Measurements from ENCODE around the gene MOB2.

MOB2 gene

DNA sequence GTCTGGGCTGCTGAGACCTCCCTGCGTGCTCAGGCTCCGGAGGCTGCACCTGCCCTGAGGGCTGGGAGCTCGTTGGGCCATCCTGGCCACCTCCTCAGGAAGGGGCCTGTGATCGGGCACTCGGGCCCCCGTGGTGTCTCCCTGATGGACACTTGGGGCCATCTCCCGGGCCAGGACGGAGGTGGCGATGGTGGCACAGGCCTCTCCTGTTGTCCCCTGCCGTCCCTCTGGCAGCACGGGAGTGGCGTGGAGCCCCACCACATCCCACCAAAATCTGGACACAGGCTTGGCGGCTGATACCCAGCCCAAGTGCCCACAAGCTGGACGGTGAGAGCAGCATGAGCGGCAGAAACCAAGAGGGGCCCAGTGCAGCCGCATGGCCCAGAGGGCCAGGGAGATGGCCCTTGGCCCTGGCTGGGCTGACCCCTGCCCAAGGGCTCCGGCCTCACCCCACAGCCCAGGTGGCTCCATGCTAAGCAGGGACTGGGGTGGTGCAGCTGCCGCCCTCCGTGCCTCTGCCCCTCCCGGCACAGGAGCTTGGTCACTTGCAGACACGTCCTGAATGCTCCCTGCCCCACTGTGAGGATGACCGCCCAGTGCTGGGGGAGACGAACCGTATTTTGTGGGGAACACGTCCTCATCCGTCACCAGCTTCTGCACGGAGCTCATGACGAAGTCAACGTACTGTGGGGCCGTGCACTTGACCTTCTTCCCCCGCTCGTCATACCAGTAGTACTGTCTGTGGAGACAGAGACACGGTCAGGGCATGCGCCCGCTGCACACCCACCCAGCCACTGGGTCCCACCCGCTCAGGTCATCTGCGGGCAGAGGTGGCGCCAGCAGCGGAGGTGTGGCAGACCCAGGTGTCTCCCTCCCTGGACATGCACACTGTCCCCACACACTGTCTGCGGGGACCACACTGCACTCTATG is 15.6 kb downstream of the MOB2 start:
- DNase-seq: no peak
- no peak for ATAC-seq

DNA sequence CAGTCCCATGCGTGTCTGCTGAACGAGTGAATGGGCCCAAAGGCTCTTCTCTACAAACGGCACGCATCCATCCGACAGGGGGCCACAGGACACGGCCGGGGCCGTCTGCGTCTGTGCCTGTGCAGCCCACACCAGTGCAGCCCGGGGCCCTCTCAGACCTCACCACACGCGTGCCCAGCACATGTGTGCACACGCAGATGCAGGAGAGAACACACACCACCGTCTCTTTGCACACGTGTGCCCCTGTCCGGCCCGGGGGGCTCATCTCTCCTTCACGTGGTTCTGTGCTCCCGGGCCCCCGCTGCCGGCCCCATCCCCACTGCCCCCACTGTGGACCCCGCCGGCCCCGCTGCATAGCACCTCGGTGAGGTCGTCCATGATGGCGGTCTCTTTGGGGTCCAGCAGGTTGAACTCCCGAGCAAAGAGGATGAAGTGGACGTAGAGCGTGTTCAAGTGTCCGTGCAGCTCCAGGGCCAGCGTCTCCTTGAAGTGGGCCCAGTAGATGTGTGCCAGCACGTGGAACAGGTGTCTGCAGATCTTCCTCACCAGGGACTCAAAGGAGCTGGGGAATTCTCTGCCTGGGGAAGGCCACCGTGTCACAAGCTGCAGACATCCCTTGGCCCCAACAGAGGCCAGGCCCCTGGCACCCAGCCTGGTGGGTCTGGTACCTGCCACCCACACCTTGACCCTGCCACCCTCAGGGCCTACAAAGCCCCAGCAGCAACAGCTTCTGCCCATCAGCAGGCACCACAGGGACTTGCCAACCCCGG is 16.5 kb downstream of the MOB2 start:
- no peak for DNase-seq

GRCh38 chr11:1469287-1469910 is 17.2 kb downstream of the MOB2 start:
- no peak for ATAC-seq
- DNase-seq: no peak

More for the DNA sequence above, 16.5 kb downstream of the MOB2 start:
- no peak for ATAC-seq

GRCh38 chr11:1468473-1469066 is 18.0 kb downstream of the MOB2 start:
- ATAC-seq: no peak
- no peak for DNase-seq

GRCh38 chr11:1468002-1468401 is 18.6 kb downstream of the MOB2 start:
- ATAC-seq (no peak), DNase-seq (no peak)

GRCh38 chr11:1467270-1467669 is 19.3 kb downstream of the MOB2 start:
- DNase-seq: no peak
- no peak for ATAC-seq

GRCh38 chr11:1466784-1467183 is 19.8 kb downstream of the MOB2 start:
- ATAC-seq (no peak), DNase-seq (no peak)

- DNase-seq: no peak
- no peak for ATAC-seq
Observed at GRCh38 chr11:1463056-1463455, 23.5 kb downstream of the MOB2 start.

DNA sequence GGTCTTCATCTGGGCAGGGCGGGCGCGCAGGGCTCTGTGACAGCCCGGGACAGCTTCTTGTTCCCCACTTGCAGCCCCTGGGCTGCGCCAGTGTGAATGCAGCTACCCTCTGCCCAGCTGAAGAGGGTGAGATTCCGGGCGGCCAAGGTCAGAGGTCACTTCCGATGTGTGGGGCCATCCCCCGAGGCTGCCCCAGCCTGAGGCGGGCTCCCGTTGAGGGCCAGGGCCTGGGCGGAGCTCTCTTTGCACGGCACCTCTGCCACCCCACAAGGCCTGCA is 23.9 kb downstream of the MOB2 start:
- ATAC-seq: no peak
- no peak for DNase-seq

GRCh38 chr11:1461826-1462697 is 24.5 kb downstream of the MOB2 start:
- ATAC-seq: no peak
- DNase-seq: no peak

DNA sequence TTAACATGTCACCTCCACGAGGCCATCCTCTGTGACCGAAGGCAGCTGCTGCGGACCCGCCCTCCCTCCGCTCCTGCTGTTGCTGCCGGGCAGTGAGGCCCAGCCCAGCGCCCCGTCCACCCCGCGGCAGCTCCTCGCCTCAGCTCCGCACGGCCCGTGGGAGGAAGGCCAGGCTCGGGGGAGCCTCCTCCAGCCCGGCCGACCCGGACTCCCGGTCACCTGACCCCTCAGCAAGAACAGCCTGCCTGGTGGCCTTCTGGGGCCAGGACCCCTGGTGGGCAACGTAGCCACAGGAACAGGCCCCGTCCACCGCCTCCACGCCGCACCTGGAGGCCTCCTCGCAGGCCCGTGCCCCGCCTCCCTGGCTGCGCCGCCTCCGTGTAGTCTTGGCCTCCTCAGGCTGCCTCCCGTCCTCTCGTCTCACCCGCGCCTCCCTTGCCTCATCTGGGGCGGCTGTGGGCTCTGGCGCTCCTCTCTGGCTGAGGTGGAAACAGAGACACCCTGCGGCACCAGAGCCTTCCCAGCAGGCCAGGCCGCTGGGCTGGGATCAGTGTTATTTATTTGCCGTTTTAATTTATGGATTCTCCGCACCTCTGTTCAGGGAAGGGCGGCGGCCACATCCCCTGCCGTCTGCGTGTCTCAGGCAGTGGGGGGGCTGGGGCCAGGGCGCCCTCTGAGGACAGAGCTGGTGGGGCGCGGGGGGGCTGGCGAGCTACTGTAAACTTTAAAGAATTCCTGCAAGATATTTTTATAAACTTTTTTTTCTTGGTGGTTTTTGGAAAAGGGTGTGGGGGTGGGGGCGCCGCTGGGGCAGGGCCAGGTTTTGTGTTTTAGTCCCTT is 25.4 kb downstream of the MOB2 start:
- no peak for ATAC-seq
- DNase-seq: no peak

GRCh38 chr11:1460396-1460985 is 26.1 kb downstream of the MOB2 start:
- ATAC-seq (no peak), DNase-seq (no peak)

DNA sequence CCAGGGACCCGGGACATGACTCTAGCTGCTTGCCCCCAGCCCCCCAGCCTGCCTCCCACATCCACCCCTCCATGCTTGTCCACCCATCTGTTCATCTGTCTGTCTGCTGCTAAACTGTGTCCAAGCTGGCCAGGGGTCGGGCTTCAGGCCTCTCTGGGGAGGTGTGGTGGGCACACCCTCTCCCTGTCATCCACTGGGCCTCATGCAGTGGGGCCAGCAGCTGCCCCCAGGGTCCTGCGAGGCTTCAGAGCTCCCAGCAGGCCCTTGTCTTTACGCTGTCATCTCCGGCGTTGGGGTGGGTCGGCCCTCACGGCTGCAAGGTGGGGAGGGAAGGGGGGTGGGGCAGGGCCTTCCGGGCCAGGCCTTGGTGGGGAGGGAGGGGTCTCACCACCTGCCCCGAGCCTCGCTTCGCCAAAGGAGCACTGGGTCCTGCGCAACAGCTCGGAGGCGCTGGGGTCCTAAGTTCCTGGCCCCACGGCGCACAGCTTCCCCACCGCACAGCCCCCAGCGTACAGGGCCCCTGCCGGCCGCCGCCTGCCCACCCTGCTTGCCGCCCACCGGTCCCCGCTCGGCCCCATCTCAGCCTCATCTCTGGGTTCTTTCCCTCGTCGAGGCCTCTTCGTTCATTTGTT is 26.7 kb downstream of the MOB2 start:
- ATAC-seq: no peak
- DNase-seq: no peak

GRCh38 chr11:1459219-1459575 is 27.4 kb downstream of the MOB2 start:
- no peak for ATAC-seq

GRCh38 chr11:1458340-1459218 is 28.0 kb downstream of the MOB2 start:
- peak; percentile 7 for ATAC-seq
- no peak for DNase-seq

More at GRCh38 chr11:1459219-1459575, 27.4 kb downstream of the MOB2 start:
- no peak for DNase-seq

- ATAC-seq: no peak
- no peak for DNase-seq
Observed at GRCh38 chr11:1457856-1458255, 28.7 kb downstream of the MOB2 start.

GRCh38 chr11:1457326-1457680 is 29.3 kb downstream of the MOB2 start:
- no peak for DNase-seq
- no peak for ATAC-seq

GRCh38 chr11:1456596-1457325 is 29.8 kb downstream of the MOB2 start:
- no peak for ATAC-seq
- DNase-seq: no peak

Measured in stimulated activated naive CD8-positive, alpha-beta T cell treated with anti-CD3 and anti-CD28 coated beads, Interleukin-15, Interleukin-2, amounts not matched to agents 100 U/mL and 50 U/mL, for 24 hours (primary cell).